K562 (cell line): ENCODE data around the gene ZMAT3. TPM values are rescaled to one million over a fixed set of nuclear protein-coding genes. Genes with fewer than 3 reads are reported as not detected.
A peak's percentile ranks its signal among the peaks of the same experiment; 100 is the strongest.
"Not testable (repeated sequence)": the region's sequence is repeated elsewhere in the genome, so short reads cannot be mapped to it uniquely, and the experiment has no call there.

Experiments
- ATAC-seq: fragments of 200-7000 bp; cut with Tn5 transposase; 3 replicates; pipeline ENCODE4 v1.9.1; 2020; ENCODE audit warnings: moderate library complexity
- BruUV-seq: library from RNA; stranded (reverse); fragments of 400-500 nt; replicated peaks from 2 replicates; lab custom pipeline; 2021; lab: Mats Ljungman, UMichigan
- CTCF ChIA-PET: fragments of 300-600 bp; formaldehyde crosslinking; extraction: SDS; loops from one replicate; lab custom pipeline; 2021; ENCODE audit warnings: low intra/inter-chr PET ratio; lab: Yijun Ruan, JAX
- POLR2A ChIA-PET: fragments of 300-600, 350-650 bp; sonication (Branson Sonifier 250); formaldehyde crosslinking; extraction: SDS; loops from one replicate; lab custom pipeline; 2021; ENCODE audit warnings: antibody characterized with exemption, inconsistent platforms; lab: Yijun Ruan, JAX
- DNase-seq, 4 experiments: peaks; one replicate each; pipeline versions ENCODE4 v3.0.0 to v3.0.0-alpha.2; 2011 to 2018; ENCODE audit warnings: low spot score in 3 of 4, mixed read lengths in 3 of 4; ENCODE audit errors: extremely low read depth in 1 of 4
- FAIRE-seq: peaks from 2 replicates; lab custom pipeline; 2011; peaks lifted over from hg19 to GRCh38; lab: Jason Lieb, UNC
- H2AFZ ChIP-seq: 2 replicates; pipeline ENCODE4 v1.6.0; 2011; ENCODE audit warnings: low read depth, low read length, control low read depth, inconsistent platforms
- H3K27ac ChIP-seq: fragments of 200-600 bp; 3 replicates; pipeline ENCODE4 v1.8.0; 2011; ENCODE audit warnings: low read depth, mild to moderate bottlenecking, control low read depth, inconsistent platforms, low read length, moderate library complexity, mixed read lengths; ENCODE audit errors: extremely low read depth
- H3K27me3 ChIP-seq, 2 experiments: fragments of 300-600 bp in 1 of 2; 2 replicates in 1 of 2; 3 replicates in 1 of 2; pipeline versions ENCODE4 v1.6.0 to v1.8.0; 2011; ENCODE audit warnings: inconsistent platforms in 2 of 2, low read length in 2 of 2, mild to moderate bottlenecking in 1 of 2, mixed read lengths in 1 of 2, moderate library complexity in 1 of 2; ENCODE audit not compliant: control insufficient read depth in 2 of 2, insufficient read depth in 2 of 2
- H3K36me3 ChIP-seq: fragments of 300-600 bp; 3 replicates; pipeline ENCODE4 v1.8.0; 2011; ENCODE audit warnings: mild to moderate bottlenecking, low read length, inconsistent platforms; ENCODE audit not compliant: control insufficient read depth, insufficient read depth
- H3K4me1 ChIP-seq, 2 experiments: fragments of 200-600 bp in 1 of 2; replicated peaks in 1 of 2; 2 replicates in 1 of 2; 3 replicates in 1 of 2; pipeline versions ENCODE4 v1.5.1 to v1.8.0; 2011; ENCODE audit warnings: inconsistent platforms in 2 of 2, low read length in 2 of 2, mild to moderate bottlenecking in 1 of 2, mixed read lengths in 1 of 2, moderate library complexity in 1 of 2; ENCODE audit not compliant: control insufficient read depth in 2 of 2, insufficient read depth in 2 of 2
- H3K4me2 ChIP-seq: 2 replicates; pipeline ENCODE4 v1.6.1; 2011; ENCODE audit warnings: low read length, control low read depth, inconsistent platforms, mixed read lengths; ENCODE audit not compliant: insufficient read depth
- H3K4me3 ChIP-seq: fragments of 200-600 bp; sonication (generic), shearing (Covaris generic); 2 replicates; pipeline ENCODE4 v1.5.1; 2016; ENCODE audit warnings: control low read depth, inconsistent platforms
- H3K79me2 ChIP-seq: fragments of 200-600 bp; 3 replicates; pipeline ENCODE4 v1.8.0; 2011; ENCODE audit warnings: low read length, inconsistent platforms; ENCODE audit not compliant: control insufficient read depth, insufficient read depth
- H3K9ac ChIP-seq, 2 experiments: 2 replicates each; pipeline versions ENCODE4 v1.6.0 to v1.6.1; 2011; ENCODE audit warnings: low read depth in 2 of 2, low read length in 2 of 2, control low read depth in 1 of 2, inconsistent platforms in 1 of 2, mild to moderate bottlenecking in 1 of 2, mixed read lengths in 1 of 2; ENCODE audit not compliant: insufficient read depth in 1 of 2
- H3K9me1 ChIP-seq: one replicate; pipeline ENCODE4 v1.6.0; 2011; ENCODE audit warnings: inconsistent platforms, mild to moderate bottlenecking, low read length, moderate library complexity; ENCODE audit not compliant: control insufficient read depth, insufficient read depth
- H3K9me3 ChIP-seq: replicated peaks from 2 replicates; pipeline ENCODE4 v1.5.1; 2011; ENCODE audit warnings: low read depth, low read length, inconsistent platforms; ENCODE audit not compliant: control insufficient read depth, insufficient read depth
- H4K20me1 ChIP-seq: replicated peaks from 2 replicates; pipeline ENCODE4 v1.6.1; 2011; ENCODE audit warnings: low read length, inconsistent platforms, mixed read lengths; ENCODE audit not compliant: control insufficient read depth, insufficient read depth
- ARHGAP35 ChIP-seq: fragments of 450-650 bp; IDR thresholded peaks from 2 replicates; pipeline ENCODE4 v1.6.1; 2018; ENCODE audit not compliant: partially characterized antibody
- BRF1 ChIP-seq: IDR thresholded peaks from 3 replicates; pipeline ENCODE4 v1.6.1; 2011; ENCODE audit warnings: borderline replicate concordance, mild to moderate bottlenecking; ENCODE audit not compliant: insufficient read length; ENCODE audit errors: extremely low read depth
- FOSL1 ChIP-seq: fragments of 200-800 bp; sonication (Bioruptor generic); conservative IDR thresholded peaks from 2 replicates; pipeline ENCODE4 v1.6.1; 2016; ENCODE audit warnings: missing genetic modification characterization, missing compliant biosample characterization
- L3MBTL2 ChIP-seq: fragments of 450-650 bp; IDR thresholded peaks from 2 replicates; pipeline ENCODE4 v1.6.1; 2016; ENCODE audit warnings: mild to moderate bottlenecking, moderate library complexity
- MEF2A ChIP-seq: IDR thresholded peaks from 2 replicates; pipeline ENCODE4 v1.6.1; 2011; ENCODE audit warnings: low read depth, mild to moderate bottlenecking, low read length, moderate library complexity; ENCODE audit not compliant: control insufficient read depth
- MLLT1 ChIP-seq, 2 experiments: fragments of 450-650 bp; IDR thresholded peaks; 2 replicates each; pipeline ENCODE4 v1.6.1; 2016
- MYC ChIP-seq, 2 experiments: fragments of 250-450 bp in 1 of 2; sonication (Bioruptor Pico) in 1 of 2; IDR thresholded peaks; 2 replicates each; pipeline versions ENCODE4 v1.5.1 to v1.6.1; 2012 to 2021; ENCODE audit warnings: low read depth in 2 of 2, borderline replicate concordance in 1 of 2, improper control_type of control experiment in 1 of 2, low read length in 1 of 2, mild to moderate bottlenecking in 1 of 2, moderate library complexity in 1 of 2
- PML ChIP-seq: IDR thresholded peaks from 2 replicates; pipeline ENCODE4 v1.6.1; 2012; ENCODE audit warnings: low read length, inconsistent platforms
- PREB ChIP-seq: sonication (generic); formaldehyde crosslinking; IDR thresholded peaks from 2 replicates; pipeline ENCODE4 v1.8.1; 2023; ENCODE audit warnings: mild to moderate bottlenecking, missing genetic modification reagents
- RAD51 ChIP-seq: fragments of 450-650 bp; IDR thresholded peaks from 2 replicates; pipeline ENCODE4 v1.7.1; 2016; ENCODE audit warnings: low read depth, mild to moderate bottlenecking, borderline replicate concordance
- TSC22D4 ChIP-seq: fragments of 450-650 bp; IDR thresholded peaks from 2 replicates; pipeline ENCODE4 v1.6.1; 2016; ENCODE audit warnings: missing genetic modification characterization, missing biosample characterization, control low read depth
- ZKSCAN3 ChIP-seq: fragments of 250-450 bp; sonication (Bioruptor Pico); IDR thresholded peaks from 2 replicates; pipeline ENCODE4 v1.4.0; 2020
- ZNF384 ChIP-seq: IDR thresholded peaks from 2 replicates; pipeline ENCODE4 v1.6.1; 2012; ENCODE audit warnings: low read depth, low read length, improper control_type of control experiment
- WGBS: fragments of 100-300 bp; shearing (Covaris generic); methylation state at CpG from one replicate; pipeline ENCODE4 v1.1.6; 2016; ENCODE audit warnings: low coverage, mixed read lengths; ENCODE audit not compliant: insufficient coverage; ENCODE audit errors: missing lambda C conversion rate; 5-methylcytosine and 5-hydroxymethylcytosine counted together
- in situ Hi-C: fragments of 300-500 bp; cut with MboI; formaldehyde crosslinking; loops from 4 replicates; pipeline ENCODE4 v1.15.0; 2018; ENCODE audit warnings: inconsistent platforms, mixed read lengths
- intact Hi-C: fragments of 100-400 bp; cut with micrococcal nuclease; formaldehyde crosslinking; loops from 2 replicates; pipeline ENCODE4 v1.14.2; 2022
- polyA plus RNA-seq, 8 experiments: library from polyadenylated mRNA; depleted of rRNA in 4 of 8; stranded (reverse) in 5 of 8; unstranded in 3 of 8; fragments of >200 nt; fragmentation: Nextera tagmentation in 2 of 8; fragmentation: Illumina TruSeq in 1 of 8; extraction: Ambion mirVana in 2 of 8; extraction: Trizol in 1 of 8; gene quantifications; 2 replicates each; pipeline versions ENCODE4 v1.2.1 to v1.2.3, GENCODE V29; 2011 to 2014; ENCODE audit warnings: inconsistent platforms in 1 of 8, missing spikeins in 1 of 8
- total RNA-seq, 7 experiments: library from RNA; depleted of rRNA in 6 of 7; stranded (reverse); fragments of >200 nt in 6 of 7; fragmentation: Illumina TruSeq in 2 of 7; extraction: Trizol in 2 of 7; gene quantifications; 2 replicates each; pipeline versions ENCODE4 v1.2.1 to v1.2.3, GENCODE V29; 2011 to 2021; ENCODE audit warnings: low replicate concordance in 1 of 7

The ZMAT3 gene
- total and polyA plus RNA-seq, 9 of the 15 experiments (the other 6 are each of a cell fraction or from before 2014, with no cell fraction given), result 0.87 to 5.1 (median 3.9) TPM

GRCh38 chr3:179116816-179117215 lies 45.2 kb upstream of the ZMAT3 start (continued):
- TF ChIP-seq PML, result no peak
- TF ChIP-seq, all 486 proteins: peak for 0

GRCh38 chr3:179115444-179115843 lies 43.8 kb upstream of the ZMAT3 start:
- H4K20me1 ChIP-seq, H3K9me3 ChIP-seq, H3K4me3 ChIP-seq, H2AFZ ChIP-seq, H3K36me3 ChIP-seq, H3K79me2 ChIP-seq, H3K9ac ChIP-seq, CTCF ChIA-PET, DNase-seq, BruUV-seq, H3K27ac ChIP-seq, H3K4me1 ChIP-seq, in situ Hi-C loops, ATAC-seq, H3K9me1 ChIP-seq, intact Hi-C loops, H3K4me2 ChIP-seq, H3K27me3 ChIP-seq: not testable (repeated sequence)
- 6% methylated on average over 1 of the region's 1 CpG for WGBS
- peak; percentile 55 for FAIRE-seq
- POLR2A ChIA-PET, result interaction anchor here (1.4 kb wide), 1 partner anchor 28 kb away, joined by 3 read pairs; no protein-coding TSS in a partner anchor

- no peaks in the 10 kb centered on the region for H3K27me3 ChIP-seq
- in situ Hi-C loops, result no loop called here
- no peaks in the 10 kb centered on the region for H3K36me3 ChIP-seq
- ChIA-PET CTCF (no interaction called here), POLR2A (no interaction called here)
- no peak for ATAC-seq
- H3K4me1 ChIP-seq, result no peaks in the 10 kb centered on the region
- no peak for FAIRE-seq
- WGBS, result 17% methylated on average over 2 of the region's 2 CpGs
- H3K9me1 ChIP-seq, result no peaks in the 10 kb centered on the region
- no TSS peak for BruUV-seq
- H3K4me3 ChIP-seq, result no peak overlapping the region
- H2AFZ ChIP-seq, result no peak overlapping the region
- no peaks in the 10 kb centered on the region for H3K79me2 ChIP-seq
- intact Hi-C loops, result no loop called here
- H4K20me1 ChIP-seq, result no peaks in the 10 kb centered on the region
- no peak for DNase-seq
- H3K9ac ChIP-seq, result no peak overlapping the region
- H3K9me3 ChIP-seq, result 0 out of 2 replicates have a peak, but pooled peaks cover 3% of the 10 kb centered on the region
- H3K4me2 ChIP-seq, result no peak overlapping the region
- no peak overlapping the region for H3K27ac ChIP-seq
- TF ChIP-seq FOSL1 (tag) (no peak), ARHGAP35 (no peak), RAD51 (no peak), TSC22D4 (tag) (no peak), MEF2A (no peak), L3MBTL2 (no peak), BRF1 (no peak), MYC (IDR thresholded peaks at IDR 0.05; ENCODE audit: low read depth, low read length) (no peak), MYC (CRISPR knock-in tag; IDR thresholded peaks at IDR 0.05; ENCODE audit: borderline replicate concordance, low read depth) (no peak), PREB (no peak), ZKSCAN3 (no peak), ZNF384 (no peak), MLLT1 (IDR thresholded peaks at IDR 0.05) (no peak)
Observed at GRCh38 chr3:179113903-179114302, 42.3 kb upstream of the ZMAT3 start.
